HCT116 (cell line): ENCODE measurements around the gene TMEM223. TPM values are rescaled to one million over a fixed set of nuclear protein-coding genes. Genes with fewer than 3 reads are reported as not detected.

Source experiments
- ATAC-seq: fragments of 200-7000 bp; cut with Tn5 transposase; 2 replicates; pipeline ENCODE4 v1.9.1; 2020; ENCODE audit warnings: mild to moderate bottlenecking, moderate library complexity
- BruUV-seq: library from RNA; stranded (reverse); fragments of 400-500 nt; replicated peaks from 2 replicates; lab custom pipeline; 2021; lab: Mats Ljungman, UMichigan
- CTCF ChIA-PET: fragments of 300-600 bp; sonication (Branson Sonifier 250); formaldehyde crosslinking; loops from one replicate; lab custom pipeline; 2021; ENCODE audit warnings: antibody characterized with exemption; lab: Charles Lee
- POLR2A ChIA-PET: fragments of 300-600, 350-600 bp; sonication (Branson Sonifier 250); formaldehyde crosslinking; loops from one replicate; lab custom pipeline; 2021; ENCODE audit warnings: antibody characterized with exemption; lab: Charles Lee
- RAD21 ChIA-PET, 2 experiments: fragments of 300-600 bp; sonication (Branson Sonifier 250); formaldehyde crosslinking; loops; one replicate each; lab custom pipeline; 2023; ENCODE audit warnings: low total read pairs in 2 of 2; ENCODE audit not compliant: uncharacterized antibody in 2 of 2, unreplicated experiment in 2 of 2, low non-redundant PET in 1 of 2; lab: Charles Lee
- DNase-seq: peaks from one replicate; pipeline ENCODE4 v3.0.0-alpha.2; 2010; ENCODE audit warnings: low read depth, low spot score
- H2AFZ ChIP-seq: fragments of 200-600 bp; shearing (Covaris generic), sonication (generic); 2 replicates; pipeline ENCODE4 v1.6.1; 2017; ENCODE audit warnings: low read depth, mixed run types, mixed read lengths, antibody characterized with exemption, low read length; ENCODE audit not compliant: poor library complexity, severe bottlenecking
- H3K27ac ChIP-seq: 2 replicates; pipeline ENCODE4 v1.5.1; 2012; ENCODE audit warnings: low read depth, low read length
- H3K27me3 ChIP-seq: fragments of 200-600 bp; sonication (generic); 2 replicates; pipeline ENCODE4 v1.6.1; 2016; ENCODE audit warnings: mixed run types, low read length, mixed read lengths; ENCODE audit not compliant: insufficient read depth
- H3K36me3 ChIP-seq, 2 experiments: fragments of 200-500 bp in 1 of 2; fragments of 200-600 bp in 1 of 2; sonication (Bioruptor generic) in 1 of 2; sonication (generic) in 1 of 2; 2 replicates each; pipeline versions ENCODE4 v1.5.1 to v1.6.1; 2014 to 2016; ENCODE audit warnings: low read length in 2 of 2, inconsistent platforms in 1 of 2, mixed read lengths in 1 of 2, mixed run types in 1 of 2; ENCODE audit not compliant: insufficient read depth in 2 of 2, control insufficient read depth in 1 of 2
- H3K4me1 ChIP-seq, 2 experiments: fragments of 200-600 bp in 1 of 2; sonication (generic) in 1 of 2; 2 replicates each; pipeline versions ENCODE4 v1.5.1 to v1.6.1; 2012 to 2017; ENCODE audit warnings: low read length in 2 of 2, inconsistent platforms in 1 of 2, mild to moderate bottlenecking in 1 of 2, mixed read lengths in 1 of 2, mixed run types in 1 of 2, moderate library complexity in 1 of 2; ENCODE audit not compliant: insufficient read depth in 2 of 2, control insufficient read depth in 1 of 2
- H3K4me2 ChIP-seq: fragments of 200-600 bp; sonication (generic); 2 replicates; pipeline ENCODE4 v1.6.1; 2017; ENCODE audit warnings: mixed run types, low read length, mixed read lengths
- H3K4me3 ChIP-seq, 2 experiments: fragments of 200-600 bp in 1 of 2; sonication (generic) in 1 of 2; replicated peaks in 1 of 2; 2 replicates each; pipeline ENCODE4 v1.5.1; 2011 to 2016; ENCODE audit warnings: low read length in 2 of 2, control low read depth in 1 of 2, low read depth in 1 of 2, mild to moderate bottlenecking in 1 of 2, mixed read lengths in 1 of 2, mixed run types in 1 of 2
- H3K79me2 ChIP-seq: fragments of 200-600 bp; sonication (generic); 2 replicates; pipeline ENCODE4 v1.6.1; 2017; ENCODE audit warnings: mild to moderate bottlenecking, mixed run types, low read length, moderate library complexity, mixed read lengths; ENCODE audit not compliant: insufficient read depth
- H3K9ac ChIP-seq: fragments of 200-600 bp; sonication (generic); 2 replicates; pipeline ENCODE4 v1.6.1; 2016; ENCODE audit warnings: low read length, mixed read lengths
- H3K9me2 ChIP-seq: fragments of 200-600 bp; sonication (generic), shearing (Covaris generic); 2 replicates; pipeline ENCODE4 v1.6.1; 2017; ENCODE audit warnings: mixed run types, mild to moderate bottlenecking, moderate library complexity; ENCODE audit not compliant: insufficient read depth
- H3K9me3 ChIP-seq, 2 experiments: fragments of 200-500 bp in 1 of 2; fragments of 200-600 bp in 1 of 2; sonication (Bioruptor generic) in 1 of 2; sonication (generic) in 1 of 2; 2 replicates each; pipeline ENCODE4 v1.6.1; 2014 to 2017; ENCODE audit warnings: low read length in 2 of 2, mixed read lengths in 2 of 2, inconsistent platforms in 1 of 2, low read depth in 1 of 2, mild to moderate bottlenecking in 1 of 2, mixed run types in 1 of 2, moderate library complexity in 1 of 2; ENCODE audit not compliant: control insufficient read depth in 1 of 2, insufficient read depth in 1 of 2
- H4K20me1 ChIP-seq: fragments of 200-600 bp; sonication (generic), shearing (Covaris generic); 2 replicates; pipeline ENCODE4 v1.6.1; 2017; ENCODE audit warnings: mixed run types, mild to moderate bottlenecking, moderate library complexity; ENCODE audit not compliant: insufficient read depth
- ATF3 ChIP-seq: IDR thresholded peaks from 2 replicates; pipeline ENCODE4 v1.6.1; 2012
- CBX3 ChIP-seq: IDR thresholded peaks from 2 replicates; pipeline ENCODE4 v1.6.1; 2012; ENCODE audit warnings: low read depth
- CTCF ChIP-seq, 3 experiments: fragments of 200-600 bp in 1 of 3; sonication (generic) in 1 of 3; IDR thresholded peaks in 2 of 3; conservative IDR thresholded peaks in 1 of 3; 2 replicates each; pipeline ENCODE4 v1.5.1; 2012 to 2017; ENCODE audit warnings: low read depth in 2 of 3, low read length in 2 of 3, antibody characterized with exemption in 1 of 3, borderline replicate concordance in 1 of 3, control low read depth in 1 of 3, mild to moderate bottlenecking in 1 of 3, mixed read lengths in 1 of 3, mixed run types in 1 of 3, moderate library complexity in 1 of 3; ENCODE audit not compliant: insufficient read depth in 1 of 3
- EGR1 ChIP-seq: IDR thresholded peaks from 2 replicates; pipeline ENCODE4 v1.6.1; 2012; ENCODE audit warnings: low read depth
- ELF1 ChIP-seq: IDR thresholded peaks from 2 replicates; pipeline ENCODE4 v1.6.1; 2012; ENCODE audit warnings: low read depth, borderline replicate concordance
- EZH2 ChIP-seq: fragments of 200-600 bp; sonication (generic); IDR thresholded peaks from 2 replicates; pipeline ENCODE4 v1.6.1; 2017; ENCODE audit warnings: antibody characterized with exemption, mixed run types
- FOSL1 ChIP-seq: IDR thresholded peaks from 2 replicates; pipeline ENCODE4 v1.6.1; 2012; ENCODE audit warnings: low read depth
- JUND ChIP-seq: IDR thresholded peaks from 2 replicates; pipeline ENCODE4 v1.6.1; 2012
- MAX ChIP-seq: IDR thresholded peaks from 2 replicates; pipeline ENCODE4 v1.6.1; 2012
- RAD21 ChIP-seq: IDR thresholded peaks from 2 replicates; pipeline ENCODE4 v1.6.1; 2012; ENCODE audit warnings: low read depth, mild to moderate bottlenecking
- REST ChIP-seq: IDR thresholded peaks from 2 replicates; pipeline ENCODE4 v1.6.1; 2012; ENCODE audit warnings: low read depth
- SP1 ChIP-seq: IDR thresholded peaks from 2 replicates; pipeline ENCODE4 v1.6.1; 2012; ENCODE audit warnings: low read depth
- SRF ChIP-seq: IDR thresholded peaks from 2 replicates; pipeline ENCODE4 v1.6.1; 2012; ENCODE audit warnings: low read depth
- TCF7L2 ChIP-seq: IDR thresholded peaks from 2 replicates; pipeline ENCODE4 v1.7.0; 2011; ENCODE audit warnings: borderline replicate concordance, inconsistent platforms; ENCODE audit not compliant: insufficient read depth, insufficient read length; ENCODE audit errors: extremely low read depth
- YY1 ChIP-seq: IDR thresholded peaks from 2 replicates; pipeline ENCODE4 v1.6.1; 2011; ENCODE audit warnings: low read length, low read depth, moderate library complexity, mild to moderate bottlenecking; ENCODE audit not compliant: insufficient replicate concordance; ENCODE audit errors: extremely low read depth
- ZBTB33 ChIP-seq: IDR thresholded peaks from 2 replicates; pipeline ENCODE4 v1.6.1; 2011; ENCODE audit warnings: mild to moderate bottlenecking, low read length, moderate library complexity; ENCODE audit not compliant: insufficient replicate concordance; ENCODE audit errors: extremely low read depth
- ZFX ChIP-seq: fragments of 450-650 bp; IDR thresholded peaks from 2 replicates; pipeline ENCODE4 v1.6.1; 2017
- intact Hi-C: fragments of 100-400 bp; cut with micrococcal nuclease; formaldehyde crosslinking; loops from 2 replicates; pipeline ENCODE4 v1.10.0; 2022
- total RNA-seq: library from RNA; stranded (reverse); gene quantifications from one replicate; pipeline ENCODE4 v1.2.1, GENCODE V29; 2021; ENCODE audit not compliant: unreplicated experiment

The TMEM223 gene
- total RNA-seq, 1 experiment from 2014 or later, result 18.4 TPM

GRCh38 chr11:62787005-62787759, 4.6 kb downstream of the TMEM223 start, which contains the start of gene TMEM179B:
Gene TMEM179B, plus strand, starts transcription at chr11:62787402. Its CDS starts 30 bp downstream, at chr11:62787432.
- Histone ChIP-seq H3K27me3 (no peaks in the 10 kb centered on the region), H3K9me3 (no peaks in the 10 kb centered on the region), H3K9ac (peak within 1 kb of the TSS; percentile 86), H3K36me3 (peaks cover 0 to 20% of the 10 kb centered on the region in 2 experiments; a peak in 1 of 4 replicates), H3K79me2 (peaks cover 51% of the 10 kb centered on the region), H3K27ac (peak within 1 kb of the TSS; percentile 96), H3K4me2 (peak within 1 kb of the TSS; percentile 91), H3K4me1 (peaks cover 18 to 41% of the 10 kb centered on the region in 2 experiments; a peak in 3 of 4 replicates), H2AFZ (no peak within 1 kb of the TSS), H4K20me1 (no peaks in the 10 kb centered on the region), H3K4me3 (peak within 1 kb of the TSS; percentile 62 to 80), H3K9me2 (no peaks in the 10 kb centered on the region)
- ChIA-PET POLR2A (interaction anchor here (0.6 to 6.1 kb wide), 9 partner anchors 16 to 69 kb away, joined by 3 to 82 read pairs (median 7); partner anchors contain the start of genes NXF1, TAF6L, WDR74 and ZBTB3), RAD21 (interaction anchor here in 1 of 2 experiments (0.6 to 1.0 kb wide), 2 partner anchors 33 to 106 kb away, joined by 3 to 4 read pairs; partner anchors contain the start of gene ZBTB3), CTCF (interaction anchor here (0.8 to 2.5 kb wide), 26 partner anchors 10 to 392 kb away, joined by 3 to 27 read pairs (median 4); partner anchors contain the start of genes C11orf98, CSKMT, HNRNPUL2 and POLR2G)
- no TSS peak for BruUV-seq
- intact Hi-C loops, result loop anchor here (2.0 to 5.0 kb wide), 3 partner anchors 54 to 115 kb away; partner anchors contain the start of genes LBHD1, SLC3A2 and UQCC3
- peak; percentile 71 for ATAC-seq
- peak; percentile 98 for DNase-seq
- no peak for TF ChIP-seq SRF
- no peak for TF ChIP-seq CBX3
- peak; percentile 27 for TF ChIP-seq TCF7L2
- no peak for TF ChIP-seq EZH2
- TF ChIP-seq FOSL1, result no peak
- peak; percentile 58 for TF ChIP-seq ZBTB33
- TF ChIP-seq REST, result no peak
- TF ChIP-seq EGR1, result no peak
- peak; percentile 93 for TF ChIP-seq YY1
- TF ChIP-seq JUND, result no peak
- TF ChIP-seq ZFX, result peak; percentile 95; the same call in 1 of the 2 replicates
- TF ChIP-seq ELF1, result no peak
- no peak for TF ChIP-seq ATF3
- no peak for TF ChIP-seq SP1
- TF ChIP-seq MAX, result no peak
- TF ChIP-seq RAD21, result no peak
- TF ChIP-seq CTCF (IDR thresholded peaks at IDR 0.05 in 2 of 3, conservative IDR thresholded peaks at IDR 0.05 in 1 of 3; ENCODE audit: borderline replicate concordance in 1 of 3, insufficient read depth in 1 of 3, low read depth in 2 of 3, low read length in 2 of 3), result peak in 2 of 3 experiments; percentile 41 to 73; a peak in 4 of 6 replicates
